ACC112 (cell line): Measurements from ENCODE around the gene TMEM131.

Experiments used
- H2AFZ ChIP-seq: fragments of 200-600 bp; sonication (generic); one replicate; pipeline ENCODE4 v1.6.0; 2017; ENCODE audit warnings: antibody characterized with exemption, low read length; ENCODE audit not compliant: unreplicated experiment
- H3K27ac ChIP-seq: fragments of 200-600 bp; sonication (generic); 2 replicates; pipeline ENCODE4 v1.5.1; 2014; ENCODE audit warnings: low read depth, mild to moderate bottlenecking, antibody characterized with exemption, low read length, moderate library complexity
- H3K27me3 ChIP-seq: fragments of 200-600 bp; sonication (generic); 2 replicates; pipeline ENCODE4 v1.6.1; 2014; ENCODE audit warnings: mild to moderate bottlenecking, antibody characterized with exemption, low read length, moderate library complexity, mixed read lengths; ENCODE audit not compliant: insufficient read depth
- H3K36me3 ChIP-seq: fragments of 200-600 bp; sonication (generic); 2 replicates; pipeline ENCODE4 v1.6.1; 2016; ENCODE audit warnings: mild to moderate bottlenecking, antibody characterized with exemption, low read length, moderate library complexity, mixed read lengths; ENCODE audit not compliant: insufficient read depth
- H3K4me1 ChIP-seq: fragments of 200-600 bp; sonication (generic); one replicate; pipeline ENCODE4 v1.6.1; 2016; ENCODE audit warnings: low read length, mixed read lengths; ENCODE audit not compliant: insufficient read depth, unreplicated experiment, control insufficient read depth
- H3K4me3 ChIP-seq: fragments of 200-600 bp; sonication (generic); 2 replicates; pipeline ENCODE4 v1.5.1; 2014; ENCODE audit warnings: mild to moderate bottlenecking, low read depth, low read length
- H3K79me2 ChIP-seq: fragments of 200-600 bp; sonication (generic); one replicate; pipeline ENCODE4 v1.6.0; 2016; ENCODE audit warnings: low read length; ENCODE audit not compliant: control insufficient read depth, unreplicated experiment, insufficient read depth

The TMEM131 gene

GRCh38 chr2:97747716-97748115 is 248.0 kb downstream of the TMEM131 start:
- no peak overlapping the region for H3K27ac ChIP-seq

GRCh38 chr2:97747285-97747684 is 248.5 kb downstream of the TMEM131 start:
- Histone ChIP-seq H3K27me3 (no peaks in the 10 kb centered on the region), H3K4me3 (no peak overlapping the region), H3K27ac (no peak overlapping the region), H2AFZ (no peak overlapping the region), H3K79me2 (no peaks in the 10 kb centered on the region), H3K36me3 (no peaks in the 10 kb centered on the region), H3K4me1 (peaks cover 14% of the 10 kb centered on the region)

More at GRCh38 chr2:97747716-97748115, 248.0 kb downstream of the TMEM131 start:
- Histone ChIP-seq H3K4me3 (no peak overlapping the region), H3K27me3 (no peaks in the 10 kb centered on the region), H2AFZ (no peak overlapping the region), H3K79me2 (no peaks in the 10 kb centered on the region), H3K36me3 (no peaks in the 10 kb centered on the region), H3K4me1 (peaks cover 14% of the 10 kb centered on the region)

GRCh38 chr2:97745474-97746174 is 250.1 kb downstream of the TMEM131 start:
- Histone ChIP-seq H3K27ac (no peak overlapping the region), H3K4me3 (no peak overlapping the region), H3K27me3 (no peaks in the 10 kb centered on the region)

GRCh38 chr2:97743913-97744312 is 251.8 kb downstream of the TMEM131 start:
- Histone ChIP-seq H3K27me3 (no peaks in the 10 kb centered on the region), H3K27ac (no peak overlapping the region), H3K4me1 (peaks cover 15% of the 10 kb centered on the region), H3K79me2 (no peaks in the 10 kb centered on the region), H3K36me3 (no peaks in the 10 kb centered on the region), H3K4me3 (no peak overlapping the region), H2AFZ (no peak overlapping the region)

More at GRCh38 chr2:97745474-97746174, 250.1 kb downstream of the TMEM131 start:
- no peaks in the 10 kb centered on the region for H3K79me2 ChIP-seq
- H3K36me3 ChIP-seq, result no peaks in the 10 kb centered on the region
- H3K4me1 ChIP-seq, result peaks cover 15% of the 10 kb centered on the region
- H2AFZ ChIP-seq, result no peak overlapping the region

- Histone ChIP-seq H3K4me3 (no peak overlapping the region), H3K36me3 (no peaks in the 10 kb centered on the region), H2AFZ (no peak overlapping the region), H3K4me1 (peaks cover 15% of the 10 kb centered on the region), H3K27ac (no peak overlapping the region), H3K27me3 (no peaks in the 10 kb centered on the region), H3K79me2 (no peaks in the 10 kb centered on the region)
Observed at GRCh38 chr2:97742381-97742847, 253.3 kb downstream of the TMEM131 start.

- H3K27ac ChIP-seq, result no peak overlapping the region
- H3K4me3 ChIP-seq, result no peak overlapping the region
- H3K36me3 ChIP-seq, result no peaks in the 10 kb centered on the region
- H3K79me2 ChIP-seq, result no peaks in the 10 kb centered on the region
- H3K4me1 ChIP-seq, result peaks cover 15% of the 10 kb centered on the region
- no peak overlapping the region for H2AFZ ChIP-seq
- no peaks in the 10 kb centered on the region for H3K27me3 ChIP-seq
Observed at GRCh38 chr2:97741686-97742085, 254.1 kb downstream of the TMEM131 start.

- Histone ChIP-seq H3K79me2 (no peaks in the 10 kb centered on the region), H3K4me3 (no peak overlapping the region), H3K27ac (no peak overlapping the region), H2AFZ (no peak overlapping the region), H3K36me3 (no peaks in the 10 kb centered on the region), H3K4me1 (peaks cover 15% of the 10 kb centered on the region), H3K27me3 (no peaks in the 10 kb centered on the region)
Observed at GRCh38 chr2:97741251-97741650, 254.5 kb downstream of the TMEM131 start.

GRCh38 chr2:97740590-97741182 is 255.1 kb downstream of the TMEM131 start:
- no peak overlapping the region for H2AFZ ChIP-seq
- peaks cover 15% of the 10 kb centered on the region for H3K4me1 ChIP-seq
- no peaks in the 10 kb centered on the region for H3K79me2 ChIP-seq
- no peaks in the 10 kb centered on the region for H3K36me3 ChIP-seq
- no peak overlapping the region for H3K27ac ChIP-seq
- H3K4me3 ChIP-seq, result no peak overlapping the region
- no peaks in the 10 kb centered on the region for H3K27me3 ChIP-seq

GRCh38 chr2:97739893-97740245 is 255.9 kb downstream of the TMEM131 start:
- Histone ChIP-seq H3K27ac (no peak overlapping the region), H2AFZ (no peak overlapping the region), H3K79me2 (no peaks in the 10 kb centered on the region), H3K4me3 (no peak overlapping the region), H3K36me3 (no peaks in the 10 kb centered on the region), H3K27me3 (no peaks in the 10 kb centered on the region), H3K4me1 (peaks cover 15% of the 10 kb centered on the region)

- Histone ChIP-seq H3K27me3 (no peaks in the 10 kb centered on the region), H3K79me2 (no peaks in the 10 kb centered on the region), H3K27ac (no peak overlapping the region), H3K36me3 (no peaks in the 10 kb centered on the region), H3K4me1 (peaks cover 15% of the 10 kb centered on the region), H2AFZ (no peak overlapping the region), H3K4me3 (no peak overlapping the region)
Observed at GRCh38 chr2:97739020-97739892, 256.5 kb downstream of the TMEM131 start.
